Pancreas (tissue), 10 donors: ENCODE results near the gene COPZ2. TPM values are rescaled to one million over a fixed set of nuclear protein-coding genes. Genes with fewer than 3 reads are reported as not detected.

Source experiments
- ATAC-seq, 4 donors: fragments of 200-7000 bp; cut with Tn5 transposase; one replicate each; pipeline versions ENCODE4 v1.8.0 to v1.9.1; 2020; ENCODE audit warnings: mild to moderate bottlenecking in 4 of 4, moderate library complexity in 4 of 4
- DNase-seq, 6 donors: peaks; one replicate each; pipeline ENCODE4 v3.0.0-alpha.2; 2020
- FAIRE-seq: peaks from 2 replicates; lab custom pipeline; 2012; peaks lifted over from hg19 to GRCh38; lab: Jason Lieb, UNC
- H3K27ac ChIP-seq, 4 donors: fragments of 200-600 bp; sonication (generic); 1 replicate in 3 of 4; 2 replicates in 1 of 4; pipeline versions ENCODE4 v1.5.0 to v1.8.0; 2020
- H3K27me3 ChIP-seq, 4 donors: fragments of 200-600 bp; one replicate each; pipeline ENCODE4 v1.8.0; 2021
- H3K36me3 ChIP-seq, 3 donors: fragments of 200-600 bp; sonication (generic) in 1 of 3; one replicate each; pipeline versions ENCODE4 v1.5.0 to v1.8.0; 2020 to 2021
- H3K4me1 ChIP-seq, 3 donors: fragments of 200-600 bp; one replicate each; pipeline ENCODE4 v1.8.0; 2021
- H3K4me3 ChIP-seq, 4 donors: fragments of 200-600 bp; sonication (generic) in 2 of 4; one replicate each; pipeline versions ENCODE4 v1.5.0 to v1.8.0; 2020 to 2021
- H3K9me3 ChIP-seq, 4 donors: fragments of 200-600 bp; one replicate each; pipeline ENCODE4 v1.8.0; 2021
- WGBS, 2 donors: extraction: QIAGEN DNeasy Blood & Tissue Kit; methylation state at CpG; one replicate each; pipeline ENCODE4 v1.1.7; 2013; 5-methylcytosine and 5-hydroxymethylcytosine counted together
- intact Hi-C, 3 donors: fragments of 100-400 bp; cut with DNase I; formaldehyde crosslinking; loops; one replicate each; pipeline versions ENCODE4 v1.11.1 to v1.14.2; 2022
- microRNA-seq, 2 donors: library from miRNA; unstranded; fragments of <30 nt; microRNA quantifications; one replicate each; pipeline versions ENCODE4 to v1.1.0, GENCODE V29; 2019 to 2020
- polyA plus RNA-seq, 2 donors: library from polyadenylated mRNA; stranded (reverse); fragments of 200-250 nt; gene quantifications; one replicate each; pipeline ENCODE4 v1.2.3, GENCODE V29; 2013
- total RNA-seq, 6 donors: library from RNA; stranded (reverse); fragmentation: NEBNext Ultra II Directional in 4 of 6; extraction: Animal tissue kit (Norgen Biotek cat#: 25700) in 4 of 6; gene quantifications; one replicate each; pipeline versions ENCODE4 v1.2.1 to v1.2.4, GENCODE V29; 2021 to 2023
- TF ChIP-seq, protein P1 (sequence below), 4 donors: fragments of 200-600 bp; sonication (generic) in 3 of 4; IDR thresholded peaks; one replicate each; pipeline versions ENCODE4 v1.5.0 to v1.8.0; 2021; ENCODE audit warnings: antibody characterized with exemption in 4 of 4
- donor health status: healthy with polysubstance abuse.
- donor health status: DM: no; HTN: no; CAD: no; lungs with moderate emphysema.
- donor health status: DM: no; HTN: no; CAD: no.
- donor health status: control.
- donor health status: control.
- donor health status: Bipolar disorder and iron deficiency.
- donor health status: DM: yes; HTN: yes; CAD: no.
- donor health status: DM: no; HTN: no; CAD: no.
- donor health status: DM: no; HTN: no; CAD: no.
- donor health status: DM: yes; HTN: yes; CAD: no.

The COPZ2 gene
- total and polyA plus RNA-seq, 8 donors = 6.3 to 10.8 (median 9.3) TPM

DNA sequence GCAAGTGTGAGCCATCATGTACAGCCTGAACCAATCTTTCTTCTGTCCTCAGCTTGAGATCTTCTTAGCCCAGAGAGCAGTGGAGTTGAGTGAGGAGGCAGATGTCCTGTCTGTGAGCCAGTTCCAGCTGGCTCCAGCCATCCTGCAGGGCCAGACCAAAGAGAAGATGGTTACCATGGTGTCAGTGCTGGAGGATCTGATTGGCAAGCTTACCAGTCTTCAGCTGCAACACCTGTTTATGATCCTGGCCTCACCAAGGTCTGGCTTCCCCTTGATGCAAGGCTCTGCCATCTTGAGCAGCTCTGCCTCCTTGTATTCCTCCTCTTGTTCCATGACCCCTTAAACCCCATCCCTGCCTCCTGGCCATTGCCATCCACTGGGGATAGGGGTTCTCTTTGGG is 57.1 kb downstream of the COPZ2 start:
- FAIRE-seq = no peak
- Histone ChIP-seq H3K27ac (no peak overlapping the region), H3K9me3 (no peaks in the 10 kb centered on the region), H3K4me1 (no peaks in the 10 kb centered on the region), H3K4me3 (no peak overlapping the region), H3K36me3 (peaks cover 3 to 75% (median 58%) of the 10 kb centered on the region in 3 donors), H3K27me3 (no peaks in the 10 kb centered on the region)
- TF ChIP-seq, protein P1, sequence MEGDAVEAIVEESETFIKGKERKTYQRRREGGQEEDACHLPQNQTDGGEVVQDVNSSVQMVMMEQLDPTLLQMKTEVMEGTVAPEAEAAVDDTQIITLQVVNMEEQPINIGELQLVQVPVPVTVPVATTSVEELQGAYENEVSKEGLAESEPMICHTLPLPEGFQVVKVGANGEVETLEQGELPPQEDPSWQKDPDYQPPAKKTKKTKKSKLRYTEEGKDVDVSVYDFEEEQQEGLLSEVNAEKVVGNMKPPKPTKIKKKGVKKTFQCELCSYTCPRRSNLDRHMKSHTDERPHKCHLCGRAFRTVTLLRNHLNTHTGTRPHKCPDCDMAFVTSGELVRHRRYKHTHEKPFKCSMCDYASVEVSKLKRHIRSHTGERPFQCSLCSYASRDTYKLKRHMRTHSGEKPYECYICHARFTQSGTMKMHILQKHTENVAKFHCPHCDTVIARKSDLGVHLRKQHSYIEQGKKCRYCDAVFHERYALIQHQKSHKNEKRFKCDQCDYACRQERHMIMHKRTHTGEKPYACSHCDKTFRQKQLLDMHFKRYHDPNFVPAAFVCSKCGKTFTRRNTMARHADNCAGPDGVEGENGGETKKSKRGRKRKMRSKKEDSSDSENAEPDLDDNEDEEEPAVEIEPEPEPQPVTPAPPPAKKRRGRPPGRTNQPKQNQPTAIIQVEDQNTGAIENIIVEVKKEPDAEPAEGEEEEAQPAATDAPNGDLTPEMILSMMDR (IDR thresholded peaks at IDR 0.05) = no peak
- no peak for ATAC-seq
- DNase-seq = no peak
- intact Hi-C loops = loop anchor here in 1 of 3 donors (5.0 kb wide), 1 partner anchor 37 kb away; no protein-coding TSS in a partner anchor

DNA sequence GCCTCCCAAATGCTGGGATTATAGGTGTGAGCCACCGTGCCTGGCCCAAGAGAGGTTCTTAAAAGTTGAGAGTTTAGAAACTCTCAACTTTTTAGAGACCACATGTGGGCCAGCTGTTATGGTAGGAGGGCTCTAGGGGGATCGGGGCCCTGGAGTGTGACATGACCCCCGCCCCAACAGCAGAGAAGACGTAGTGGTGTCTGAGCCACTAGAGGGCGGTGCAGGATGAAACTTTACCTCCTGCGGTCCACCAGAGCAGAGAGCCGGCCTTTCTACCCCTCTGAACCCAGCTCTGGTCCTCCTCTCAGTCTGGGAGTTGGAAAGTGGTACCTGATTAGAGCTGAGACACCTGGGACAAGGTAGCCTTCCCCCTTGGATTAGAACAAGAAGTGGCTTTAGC is 59.3 kb downstream of the COPZ2 start:
- no peak for FAIRE-seq
- peaks cover 3 to 96% (median 75%) of the 10 kb centered on the region in 3 donors for H3K36me3 ChIP-seq
- no peaks in the 10 kb centered on the region for H3K9me3 ChIP-seq
- TF ChIP-seq, protein P1 (IDR thresholded peaks at IDR 0.05) = peak; percentile 19 to 53 (median 36)
- H3K27me3 ChIP-seq = no peaks in the 10 kb centered on the region
- intact Hi-C loops = loop anchor here in 1 of 3 donors (5.0 kb wide), 1 partner anchor 39 kb away; no protein-coding TSS in a partner anchor
- no peak overlapping the region for H3K4me3 ChIP-seq
- WGBS, 2 donors = 39 to 43% methylated on average over 7 of the region's 7 CpGs
- DNase-seq = peak in 1 of 6 donors; percentile 55
- ATAC-seq = peak; percentile 50 to 77 (median 74)
- H3K4me1 ChIP-seq = no peaks in the 10 kb centered on the region
- H3K27ac ChIP-seq = no peak overlapping the region

Small RNA genes within 50 kb of the gene (microRNA-seq; reads per million reads assigned to microRNA genes)
- gene MIR152 = 470 to 608 reads per million in 2 donors

Other genes with a start within 250 kb of the COPZ2 start
- 10 to 100 TPM in 3 of 6 donors, 1 to 10 TPM in 3; 8.4 to 20.2 (median 11.3) TPM for gene OSBPL7, start 216.0 kb downstream of the COPZ2 start, total RNA-seq
- gene OSBPL7, start 216.0 kb downstream of the COPZ2 start, polyA plus RNA-seq = 10 to 100 TPM; 23.3 to 34.7 TPM
- 10 to 100 TPM; 16.8 to 35.2 (median 25.1) TPM for gene MRPL10, start 206.3 kb downstream of the COPZ2 start, total RNA-seq
- 10 to 100 TPM; 18.3 to 23.2 TPM for gene MRPL10, start 206.3 kb downstream of the COPZ2 start, polyA plus RNA-seq
- under 1 TPM; 0.14 to 0.66 (median 0.38) TPM for gene LRRC46, start 206.1 kb downstream of the COPZ2 start, total RNA-seq
- gene LRRC46, start 206.1 kb downstream of the COPZ2 start, polyA plus RNA-seq = 1 to 10 TPM in 1 of 2 donors, under 1 TPM in 1; 0.73 to 1.8 TPM
- 10 to 100 TPM; 12.6 to 24.3 (median 19.0) TPM for gene SCRN2, start 196.5 kb downstream of the COPZ2 start, total RNA-seq
- 10 to 100 TPM; 50.4 to 56.1 TPM for gene SCRN2, start 196.5 kb downstream of the COPZ2 start, polyA plus RNA-seq
- gene SP6, start 186.6 kb downstream of the COPZ2 start, total RNA-seq = under 1 TPM; 0.12 to 0.56 (median 0.22) TPM
- gene SP6, start 186.6 kb downstream of the COPZ2 start, polyA plus RNA-seq = under 1 TPM; 0.16 to 0.27 TPM
- 1 to 10 TPM; 5.2 to 8.8 (median 6.9) TPM for gene SP2, start 141.6 kb downstream of the COPZ2 start, total RNA-seq
- 1 to 10 TPM; 5.5 to 8.5 TPM for gene SP2, start 141.6 kb downstream of the COPZ2 start, polyA plus RNA-seq
- gene PNPO, start 96.2 kb downstream of the COPZ2 start, total RNA-seq = 10 to 100 TPM; 13.2 to 23.5 (median 19.6) TPM
- 1 to 10 TPM; 6.5 to 7.6 TPM for gene PNPO, start 96.2 kb downstream of the COPZ2 start, polyA plus RNA-seq
- 10 to 100 TPM; 26.6 to 68.6 (median 42.7) TPM for gene PRR15L, start 79.9 kb downstream of the COPZ2 start, total RNA-seq
- gene PRR15L, start 79.9 kb downstream of the COPZ2 start, polyA plus RNA-seq = 10 to 100 TPM; 59.9 to 64.9 TPM
- 100 to 1,000 TPM; 134 to 234 (median 165) TPM for gene CDK5RAP3, start 66.7 kb downstream of the COPZ2 start, total RNA-seq
- 1,000 to 10,000 TPM; 1,052 to 1,312 TPM for gene CDK5RAP3, start 66.7 kb downstream of the COPZ2 start, polyA plus RNA-seq
- 10 to 100 TPM; 27.4 to 74.0 (median 44.5) TPM for gene NFE2L1, start 10.6 kb upstream of the COPZ2 start, total RNA-seq
- 10 to 100 TPM; 40.9 to 47.2 TPM for gene NFE2L1, start 10.6 kb upstream of the COPZ2 start, polyA plus RNA-seq
- 10 to 100 TPM in 4 of 6 donors, 1 to 10 TPM in 2; 7.9 to 24.1 (median 12.0) TPM for gene CBX1, start 63.7 kb upstream of the COPZ2 start, total RNA-seq
- 10 to 100 TPM; 10.0 to 20.9 TPM for gene CBX1, start 63.7 kb upstream of the COPZ2 start, polyA plus RNA-seq
- 10 to 100 TPM in 1 of 6 donors, 1 to 10 TPM in 5; 5.4 to 13.6 (median 8.5) TPM for gene SNX11, start 70.0 kb upstream of the COPZ2 start, total RNA-seq
- gene SNX11, start 70.0 kb upstream of the COPZ2 start, polyA plus RNA-seq = 1 to 10 TPM; 6.5 to 7.7 TPM